Panc1 (cell line): ENCODE results near the gene MPP2. TPM values are rescaled to one million over a fixed set of nuclear protein-coding genes. Genes with fewer than 3 reads are reported as not detected.

Experiments
- ATAC-seq: fragments of 200-7000 bp; cut with Tn5 transposase; 2 replicates; pipeline ENCODE4 v1.9.1; 2020; ENCODE audit warnings: mild to moderate bottlenecking, moderate library complexity
- BruUV-seq: library from RNA; stranded (reverse); fragments of 400-500 nt; replicated peaks from 2 replicates; lab custom pipeline; 2021; lab: Mats Ljungman, UMichigan
- CTCF ChIA-PET: fragments of 300-600 bp; sonication (Branson Sonifier 250); formaldehyde crosslinking; loops from one replicate; lab custom pipeline; 2022; ENCODE audit warnings: antibody characterized with exemption; lab: Charles Lee
- POLR2A ChIA-PET: fragments of 300-600 bp; sonication (Branson Sonifier 250); formaldehyde crosslinking; loops from one replicate; lab custom pipeline; 2022; ENCODE audit warnings: antibody characterized with exemption; lab: Charles Lee
- DNase-seq: peaks from one replicate; pipeline ENCODE4 v3.0.0-alpha.2; 2010; ENCODE audit warnings: low read depth, low spot score
- H3K27ac ChIP-seq: 2 replicates; pipeline ENCODE4 v1.5.1; 2011; ENCODE audit warnings: mild to moderate bottlenecking, low read length, inconsistent platforms
- H3K27me3 ChIP-seq: fragments of 200-500 bp; sonication (Bioruptor generic); 2 replicates; pipeline ENCODE4 v1.6.0; 2014; ENCODE audit warnings: low read length, inconsistent platforms; ENCODE audit not compliant: control insufficient read depth, insufficient read depth
- H3K36me3 ChIP-seq: fragments of 200-500 bp; sonication (Bioruptor generic); 2 replicates; pipeline ENCODE4 v1.5.1; 2014; ENCODE audit warnings: inconsistent platforms, mild to moderate bottlenecking, low read length, moderate library complexity; ENCODE audit not compliant: control insufficient read depth, insufficient read depth
- H3K4me1 ChIP-seq: 2 replicates; pipeline ENCODE4 v1.5.1; 2011; ENCODE audit warnings: inconsistent platforms, mild to moderate bottlenecking, low read length, moderate library complexity; ENCODE audit not compliant: control insufficient read depth, insufficient read depth
- H3K4me3 ChIP-seq, 2 experiments: 2 replicates each; pipeline ENCODE4 v1.5.1; 2011 to 2012; ENCODE audit warnings: low read depth in 2 of 2, low read length in 2 of 2, mild to moderate bottlenecking in 2 of 2, inconsistent platforms in 1 of 2, moderate library complexity in 1 of 2
- H3K9me3 ChIP-seq: fragments of 200-500 bp; sonication (Bioruptor generic); 2 replicates; pipeline ENCODE4 v1.5.1; 2014; ENCODE audit warnings: low read depth, mild to moderate bottlenecking, inconsistent platforms, low read length, moderate library complexity; ENCODE audit not compliant: control insufficient read depth, insufficient read depth
- CTCF ChIP-seq: fragments of 450-650 bp; IDR thresholded peaks from 2 replicates; pipeline ENCODE4 v1.5.1; 2017; ENCODE audit warnings: mild to moderate bottlenecking
- POLR2AphosphoS5 ChIP-seq: IDR thresholded peaks from 2 replicates; pipeline ENCODE4 v1.6.1; 2012; ENCODE audit warnings: mild to moderate bottlenecking, low read depth, low read length, moderate library complexity
- SIN3A ChIP-seq: IDR thresholded peaks from 2 replicates; pipeline ENCODE4 v1.6.1; 2012; ENCODE audit warnings: low read depth, mild to moderate bottlenecking, low read length, moderate library complexity, borderline replicate concordance; ENCODE audit not compliant: insufficient read depth
- TCF7L2 ChIP-seq: IDR thresholded peaks from 2 replicates; pipeline ENCODE4 v1.6.1; 2011; ENCODE audit warnings: mild to moderate bottlenecking, low read depth, low read length, inconsistent platforms
- in situ Hi-C: cut with HindIII; loops from 2 replicates; pipeline ENCODE4 v1.10.0; 2016; ENCODE audit warnings: low sequenced_read_pairs, low pct_unique_long_range_greater_than_20kb
- intact Hi-C: fragments of 100-400 bp; cut with micrococcal nuclease; formaldehyde crosslinking; loops from one replicate; pipeline ENCODE4 v1.10.0; 2022; ENCODE audit not compliant: unreplicated experiment
- total RNA-seq: library from RNA; stranded (reverse); gene quantifications from one replicate; pipeline ENCODE4 v1.2.1, GENCODE V29; 2021; ENCODE audit not compliant: unreplicated experiment
- TF ChIP-seq, protein P1 (sequence below), 2 experiments: IDR thresholded peaks; 2 replicates each; pipeline ENCODE4 v1.6.1; 2011 to 2012; ENCODE audit warnings: low read depth in 2 of 2, control low read depth in 1 of 2, low read length in 1 of 2, mild to moderate bottlenecking in 1 of 2, moderate library complexity in 1 of 2; ENCODE audit not compliant: insufficient read depth in 1 of 2

MPP2 gene
- total RNA-seq, 1 experiment from 2014 or later: 3.5 TPM

DNA sequence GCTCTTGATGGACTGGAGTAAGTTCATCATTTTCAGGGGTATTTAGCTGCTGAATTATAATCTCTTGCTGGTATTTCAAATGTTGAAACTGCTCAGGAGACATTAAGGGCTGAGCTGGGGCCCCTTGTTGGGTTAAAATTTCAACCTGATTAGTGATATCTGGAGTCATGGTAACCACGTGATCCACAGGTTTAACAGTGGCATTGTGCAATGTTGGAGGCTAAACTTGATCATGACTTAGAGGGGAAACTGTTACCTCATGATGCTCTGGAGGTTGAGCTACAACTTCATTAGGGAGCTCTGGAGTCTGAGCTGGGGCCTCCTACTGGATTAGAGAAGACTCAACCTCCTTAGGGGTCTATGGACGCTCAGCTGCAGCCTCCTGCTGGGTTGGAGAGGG, 17.2 kb upstream of the MPP2 start:
- no TSS peak for BruUV-seq
- ChIA-PET CTCF (interaction anchor here (0.7 kb wide), 1 partner anchor 47 kb away, joined by 3 read pairs; no protein-coding TSS in a partner anchor), POLR2A (no interaction called here)
- Histone ChIP-seq H3K27ac (no peak overlapping the region), H3K27me3 (no peaks in the 10 kb centered on the region), H3K4me3 (no peak overlapping the region), H3K9me3 (no peaks in the 10 kb centered on the region), H3K4me1 (no peaks in the 10 kb centered on the region; the same call in 1 of the 2 replicates), H3K36me3 (no peaks in the 10 kb centered on the region)
- DNase-seq (no peak), ATAC-seq (no peak)
- TF ChIP-seq TCF7L2 (no peak), POLR2AphosphoS5 (no peak), SIN3A (no peak), CTCF (no peak)
- TF ChIP-seq, protein P1, sequence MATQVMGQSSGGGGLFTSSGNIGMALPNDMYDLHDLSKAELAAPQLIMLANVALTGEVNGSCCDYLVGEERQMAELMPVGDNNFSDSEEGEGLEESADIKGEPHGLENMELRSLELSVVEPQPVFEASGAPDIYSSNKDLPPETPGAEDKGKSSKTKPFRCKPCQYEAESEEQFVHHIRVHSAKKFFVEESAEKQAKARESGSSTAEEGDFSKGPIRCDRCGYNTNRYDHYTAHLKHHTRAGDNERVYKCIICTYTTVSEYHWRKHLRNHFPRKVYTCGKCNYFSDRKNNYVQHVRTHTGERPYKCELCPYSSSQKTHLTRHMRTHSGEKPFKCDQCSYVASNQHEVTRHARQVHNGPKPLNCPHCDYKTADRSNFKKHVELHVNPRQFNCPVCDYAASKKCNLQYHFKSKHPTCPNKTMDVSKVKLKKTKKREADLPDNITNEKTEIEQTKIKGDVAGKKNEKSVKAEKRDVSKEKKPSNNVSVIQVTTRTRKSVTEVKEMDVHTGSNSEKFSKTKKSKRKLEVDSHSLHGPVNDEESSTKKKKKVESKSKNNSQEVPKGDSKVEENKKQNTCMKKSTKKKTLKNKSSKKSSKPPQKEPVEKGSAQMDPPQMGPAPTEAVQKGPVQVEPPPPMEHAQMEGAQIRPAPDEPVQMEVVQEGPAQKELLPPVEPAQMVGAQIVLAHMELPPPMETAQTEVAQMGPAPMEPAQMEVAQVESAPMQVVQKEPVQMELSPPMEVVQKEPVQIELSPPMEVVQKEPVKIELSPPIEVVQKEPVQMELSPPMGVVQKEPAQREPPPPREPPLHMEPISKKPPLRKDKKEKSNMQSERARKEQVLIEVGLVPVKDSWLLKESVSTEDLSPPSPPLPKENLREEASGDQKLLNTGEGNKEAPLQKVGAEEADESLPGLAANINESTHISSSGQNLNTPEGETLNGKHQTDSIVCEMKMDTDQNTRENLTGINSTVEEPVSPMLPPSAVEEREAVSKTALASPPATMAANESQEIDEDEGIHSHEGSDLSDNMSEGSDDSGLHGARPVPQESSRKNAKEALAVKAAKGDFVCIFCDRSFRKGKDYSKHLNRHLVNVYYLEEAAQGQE (IDR thresholded peaks at IDR 0.05; ENCODE audit: insufficient read depth in 1 of 2, low read depth in 2 of 2, low read length in 1 of 2): no peak
- intact Hi-C loops: no loop called here
- in situ Hi-C loops: no loop called here

GRCh38 chr17:43920500-43921095, 13.3 kb upstream of the MPP2 start:
- Histone ChIP-seq H3K36me3 (no peaks in the 10 kb centered on the region), H3K9me3 (no peaks in the 10 kb centered on the region), H3K4me1 (no peaks in the 10 kb centered on the region), H3K27ac (no peak overlapping the region), H3K27me3 (no peaks in the 10 kb centered on the region), H3K4me3 (no peak overlapping the region)
- ChIA-PET POLR2A (no interaction called here), CTCF (interaction anchor here (0.8 kb wide), 1 partner anchor 11 kb away, joined by 4 read pairs; no protein-coding TSS in a partner anchor)
- ATAC-seq (no peak), DNase-seq (no peak)
- TF ChIP-seq POLR2AphosphoS5 (no peak), TCF7L2 (no peak), CTCF (no peak), SIN3A (no peak)
- TF ChIP-seq, protein P1 (IDR thresholded peaks at IDR 0.05; ENCODE audit: insufficient read depth in 1 of 2, low read depth in 2 of 2, low read length in 1 of 2): no peak
- intact Hi-C loops: no loop called here
- in situ Hi-C loops: no loop called here
- no TSS peak for BruUV-seq
